ENCODE data around the gene EBPL.
"Not testable (repeated sequence)": the region's sequence is repeated elsewhere in the genome, so short reads cannot be mapped to it uniquely, and the experiment has no call there.

EBPL gene

GRCh38 chr13:49690995-49691784 is at the start of gene EBPL:
Gene EBPL (minus strand): TSS chr13:49691486. CDS start chr13:49691424, 62 bp downstream.
- peak; percentile 49 to 88 for DNase-seq (ENCODE audit: low read depth in 2 of 2)

- DNase-seq (ENCODE audit: low read depth in 2 of 2): no peak
Measured at GRCh38 chr13:49740870-49741269, 49.6 kb upstream of the EBPL start.

- no peak for DNase-seq (ENCODE audit: low read depth in 2 of 2)
Measured at GRCh38 chr13:49739498-49740187, 48.4 kb upstream of the EBPL start.

GRCh38 chr13:49733181-49733951 is 42.1 kb upstream of the EBPL start:
- no peak for DNase-seq (ENCODE audit: low read depth in 2 of 2)

GRCh38 chr13:49731766-49732165 is 40.5 kb upstream of the EBPL start:
- DNase-seq (ENCODE audit: low read depth in 2 of 2): no peak

GRCh38 chr13:49716615-49717014 is 25.3 kb upstream of the EBPL start:
- DNase-seq (ENCODE audit: low read depth in 2 of 2): no peak

- DNase-seq (ENCODE audit: low read depth in 2 of 2): no peak
Measured at GRCh38 chr13:49714757-49715156, 23.5 kb upstream of the EBPL start.

- no peak for DNase-seq (ENCODE audit: low read depth in 2 of 2)
Measured at GRCh38 chr13:49711218-49711863, 20.1 kb upstream of the EBPL start.

- DNase-seq (ENCODE audit: low read depth in 2 of 2): not testable (repeated sequence)
Measured at GRCh38 chr13:49704264-49704663, 13.0 kb upstream of the EBPL start.

- DNase-seq (ENCODE audit: low read depth in 2 of 2): no peak
Measured at GRCh38 chr13:49701491-49701890, 10.2 kb upstream of the EBPL start.

- no peak for DNase-seq (ENCODE audit: low read depth in 2 of 2)
Measured at GRCh38 chr13:49697468-49697867, 6.2 kb upstream of the EBPL start.

GRCh38 chr13:49694446-49694845 is 3.2 kb upstream of the EBPL start:
- no peak for DNase-seq (ENCODE audit: low read depth in 2 of 2)

- no peak for DNase-seq (ENCODE audit: low read depth in 2 of 2)
Measured at GRCh38 chr13:49693877-49694276, 2.6 kb upstream of the EBPL start.

GRCh38 chr13:49693191-49693733 is 2.0 kb upstream of the EBPL start:
- DNase-seq (ENCODE audit: low read depth in 2 of 2): no peak

- DNase-seq (ENCODE audit: low read depth in 2 of 2): no peak
Measured at GRCh38 chr13:49690133-49690994, 922 bp downstream of the EBPL start.

- no peak for DNase-seq (ENCODE audit: low read depth in 2 of 2)
Measured at GRCh38 chr13:49683489-49683888, 7.8 kb downstream of the EBPL start.

- DNase-seq (ENCODE audit: low read depth in 2 of 2): no peak
Measured at GRCh38 chr13:49681842-49682435, 9.3 kb downstream of the EBPL start.

- DNase-seq (ENCODE audit: low read depth in 2 of 2): no peak
Measured at GRCh38 chr13:49679246-49679645, 12.0 kb downstream of the EBPL start.

GRCh38 chr13:49678191-49678914 is 12.9 kb downstream of the EBPL start:
- no peak for DNase-seq (ENCODE audit: low read depth in 2 of 2)

All from stimulated activated CD4-positive, alpha-beta T cell treated with anti-CD3 and anti-CD28 coated beads, Interleukin-1b, Interleukin-23, amount 100 ng/mL, for 1 hour (primary cell).